ENCODE results near the gene CTXND1.

DNA sequence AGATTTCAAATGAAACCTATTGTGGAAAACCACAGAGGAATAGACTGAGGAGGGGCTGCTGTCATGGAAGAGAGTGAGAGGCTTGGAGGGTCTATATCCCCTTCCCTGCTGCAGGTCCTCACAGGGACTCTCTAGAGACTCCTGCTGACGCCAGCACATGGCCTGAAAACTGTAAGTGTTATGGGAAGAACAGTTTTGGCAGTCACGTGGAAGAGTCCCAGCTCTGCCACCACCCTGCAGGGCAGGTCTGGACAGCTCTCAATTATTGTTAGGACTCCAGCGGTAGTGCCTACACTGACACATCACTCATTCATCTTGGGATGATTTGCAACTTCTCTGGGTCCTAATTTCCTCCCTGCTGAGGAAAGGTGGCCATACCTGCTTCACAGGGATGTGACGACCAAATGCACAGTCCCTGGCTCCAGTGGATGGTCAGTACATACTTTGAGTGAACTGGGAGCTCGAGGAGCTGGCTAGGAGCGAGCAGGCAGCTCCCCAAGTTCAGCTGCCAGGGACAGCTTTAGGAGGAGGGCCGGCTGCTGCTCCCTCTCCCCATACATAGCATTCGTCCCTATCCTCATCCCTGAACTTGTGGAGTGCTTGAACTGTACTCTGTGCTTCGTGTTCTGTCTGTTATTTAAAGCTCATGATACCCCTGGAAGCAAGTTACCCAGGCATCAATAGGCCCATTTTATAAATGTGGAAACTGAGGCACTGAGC lies 49.2 kb downstream of the CTXND1 start:
- TF ChIP-seq, protein P1, sequence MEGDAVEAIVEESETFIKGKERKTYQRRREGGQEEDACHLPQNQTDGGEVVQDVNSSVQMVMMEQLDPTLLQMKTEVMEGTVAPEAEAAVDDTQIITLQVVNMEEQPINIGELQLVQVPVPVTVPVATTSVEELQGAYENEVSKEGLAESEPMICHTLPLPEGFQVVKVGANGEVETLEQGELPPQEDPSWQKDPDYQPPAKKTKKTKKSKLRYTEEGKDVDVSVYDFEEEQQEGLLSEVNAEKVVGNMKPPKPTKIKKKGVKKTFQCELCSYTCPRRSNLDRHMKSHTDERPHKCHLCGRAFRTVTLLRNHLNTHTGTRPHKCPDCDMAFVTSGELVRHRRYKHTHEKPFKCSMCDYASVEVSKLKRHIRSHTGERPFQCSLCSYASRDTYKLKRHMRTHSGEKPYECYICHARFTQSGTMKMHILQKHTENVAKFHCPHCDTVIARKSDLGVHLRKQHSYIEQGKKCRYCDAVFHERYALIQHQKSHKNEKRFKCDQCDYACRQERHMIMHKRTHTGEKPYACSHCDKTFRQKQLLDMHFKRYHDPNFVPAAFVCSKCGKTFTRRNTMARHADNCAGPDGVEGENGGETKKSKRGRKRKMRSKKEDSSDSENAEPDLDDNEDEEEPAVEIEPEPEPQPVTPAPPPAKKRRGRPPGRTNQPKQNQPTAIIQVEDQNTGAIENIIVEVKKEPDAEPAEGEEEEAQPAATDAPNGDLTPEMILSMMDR (conservative IDR thresholded peaks at IDR 0.05 in 1 of 2, IDR thresholded peaks at IDR 0.05 in 1 of 2; ENCODE audit: extremely low read depth in 1 of 2, insufficient read depth in 1 of 2, low read depth in 1 of 2, low read length in 2 of 2), result no peak
- TF ChIP-seq EZH2 (IDR thresholded peaks at IDR 0.05; ENCODE audit: borderline replicate concordance, low read length), result no peak
